ENCODE measurements around the gene SLC25A1. TPM values are rescaled to one million over a fixed set of nuclear protein-coding genes. Genes with fewer than 3 reads are reported as not detected.

Gene SLC25A1
- total and polyA plus RNA-seq, 2 of the 4 experiments (the other 2 are of a cell fraction): 41.0 to 56.5 TPM

DNA sequence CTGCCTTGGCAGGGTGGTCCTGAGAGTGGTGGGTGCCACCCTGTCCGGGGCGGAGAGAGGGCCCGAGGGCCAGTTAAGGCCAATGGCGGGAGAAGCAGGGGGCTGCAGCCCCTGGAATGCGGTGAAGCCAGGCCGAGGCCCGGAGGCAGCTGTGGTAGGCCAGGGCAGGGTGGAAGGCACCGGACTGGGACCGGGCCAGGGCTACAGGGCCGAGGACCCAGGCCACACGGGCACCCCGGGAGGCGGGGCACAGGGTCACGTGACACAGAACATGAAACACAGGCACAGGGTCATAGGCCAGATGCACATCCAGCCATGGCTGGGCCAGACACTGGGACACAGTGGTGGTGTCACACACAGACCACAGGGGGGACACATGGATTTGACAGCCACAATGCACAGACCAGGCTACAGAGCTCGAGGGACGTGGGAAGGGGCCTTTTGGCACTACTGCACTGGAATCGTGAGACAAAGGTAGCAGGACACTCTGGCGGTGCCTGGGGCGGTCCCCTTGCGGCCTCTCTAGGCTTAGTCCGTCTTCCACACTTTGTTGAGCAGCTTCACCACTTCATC, 2.8 kb downstream of the SLC25A1 start:
- TF ChIP-seq CHD1 (IDR thresholded peaks at IDR 0.05; ENCODE audit: low read depth, low read length) (no peak), FOS (IDR thresholded peaks at IDR 0.05; ENCODE audit: low read depth, low read length) (no peak), SMC3 (IDR thresholded peaks at IDR 0.05; ENCODE audit: low read depth, low read length) (no peak), NFE2L2 (IDR thresholded peaks at IDR 0.05; ENCODE audit: low read depth, low read length) (no peak)
- Histone ChIP-seq H3K27ac (ENCODE audit: insufficient read depth, low read length) (no peak overlapping the region), H3K9ac (ENCODE audit: low read depth, low read length) (no peak overlapping the region), H2BK120ac (ENCODE audit: low read depth, low read length) (no peak overlapping the region), H2BK20ac (ENCODE audit: low read depth, low read length) (no peak overlapping the region), H3K4ac (ENCODE audit: low read depth, low read length) (no peak overlapping the region), H4K5ac (ENCODE audit: low read depth, low read length) (no peak overlapping the region), H3K9me1 (ENCODE audit: insufficient read depth, low read length) (peaks cover 13% of the 10 kb centered on the region), H3K56ac (ENCODE audit: extremely low read depth, insufficient read depth, low read length) (no peak overlapping the region), H3K27me3 (ENCODE audit: control insufficient read depth, insufficient read depth, low read length) (no peaks in the 10 kb centered on the region), H2BK15ac (ENCODE audit: low read depth, low read length) (no peak overlapping the region), H2AK5ac (ENCODE audit: low read depth, low read length) (no peak overlapping the region), H3K14ac (replicated peaks; ENCODE audit: low read depth, low read length) (no peak overlapping the region), H3K4me3 (ENCODE audit: insufficient read depth, low read depth, low read length) (no peak overlapping the region), H4K20me1 (ENCODE audit: insufficient read depth, low read length) (peaks cover 20% of the 10 kb centered on the region), H3K4me1 (ENCODE audit: control insufficient read depth, insufficient read depth, low read length) (peaks cover 33% of the 10 kb centered on the region), H2AK9ac (replicated peaks; ENCODE audit: low read depth, low read length, poor library complexity) (no peak overlapping the region), H2AFZ (replicated peaks; ENCODE audit: low read length, poor library complexity) (no peak overlapping the region), H3K9me3 (ENCODE audit: control insufficient read depth, insufficient read depth, low read length) (no peaks in the 10 kb centered on the region), H3K36me3 (ENCODE audit: control insufficient read depth, insufficient read depth, low read length) (peaks cover 8% of the 10 kb centered on the region), H4K8ac (ENCODE audit: low read depth in 2 of 2, low read length in 2 of 2) (no peak overlapping the region), H2BK5ac (ENCODE audit: low read depth, low read length, poor library complexity, severe bottlenecking) (no peak overlapping the region), H3K79me1 (ENCODE audit: low read depth in 1 of 2, low read length in 2 of 2) (peaks cover 11 to 68% of the 10 kb centered on the region in 2 experiments), H3K18ac (ENCODE audit: low read depth, low read length) (no peak overlapping the region), H3K4me2 (ENCODE audit: low read depth, low read length) (no peak overlapping the region), H3K23ac (ENCODE audit: low read depth, low read length) (no peak overlapping the region), H4K91ac (ENCODE audit: insufficient read depth, low read depth, low read length) (no peak overlapping the region)
- in situ Hi-C loops (cut with MboI; ENCODE audit: low sequenced_read_pairs) (no loop called here), intact Hi-C loops (cut with micrococcal nuclease) (no loop called here), dilution Hi-C loops (cut with HindIII; ENCODE audit: low sequenced_read_pairs, unreplicated experiment) (no loop called here)
- BruUV-seq (replicated peaks): TSS peak; percentile 88
- ChIA-PET CTCF (no interaction called here), POLR2A (ENCODE audit: unreplicated experiment) (interaction anchor here (0.6 kb wide), 2 partner anchors 182 to 454 kb away, joined by 5 to 19 read pairs; no protein-coding TSS in a partner anchor)
- 70% methylated on average over 3 of the region's 21 CpGs; no CpG with 5 or more reads in 1 of the 2 experiments for WGBS, 2 experiments (ENCODE audit: extremely low coverage in 2 of 2, insufficient read length in 1 of 2)
- no peak for ATAC-seq (ENCODE audit: low read depth)
- DNase-seq: no peak
